PC-3 (cell line): ENCODE measurements around the gene TOX3. TPM values are rescaled to one million over a fixed set of nuclear protein-coding genes. Genes with fewer than 3 reads are reported as not detected.

Experiments used
- ATAC-seq: fragments of 200-7000 bp; cut with Tn5 transposase; 2 replicates; pipeline ENCODE4 v1.9.1; 2020; ENCODE audit warnings: mild to moderate bottlenecking, moderate library complexity
- BruUV-seq: library from RNA; stranded (reverse); fragments of 400-500 nt; replicated peaks from 2 replicates; lab custom pipeline; 2021; lab: Mats Ljungman, UMichigan
- CTCF ChIA-PET: fragments of 300-600 bp; sonication (Branson Sonifier 250); formaldehyde crosslinking; loops from one replicate; lab custom pipeline; 2022; ENCODE audit warnings: antibody characterized with exemption; lab: Charles Lee
- POLR2A ChIA-PET: fragments of 300-600 bp; sonication (Branson Sonifier 250); formaldehyde crosslinking; loops from one replicate; lab custom pipeline; 2022; ENCODE audit warnings: antibody characterized with exemption; ENCODE audit not compliant: unreplicated experiment; lab: Charles Lee
- DNase-seq: peaks from one replicate; pipeline ENCODE4 v3.0.0-alpha.2; 2015
- H2AFZ ChIP-seq: fragments of 300-600 bp; sonication (generic); 2 replicates; pipeline ENCODE4 v1.6.0; 2016; ENCODE audit warnings: antibody characterized with exemption, low read length
- H3F3A ChIP-seq: fragments of 300-600 bp; sonication (generic); one replicate; pipeline ENCODE4 v1.6.0; 2017; ENCODE audit warnings: antibody characterized with exemption, low read length, control low read depth, mild to moderate bottlenecking; ENCODE audit not compliant: unreplicated experiment
- H3K27ac ChIP-seq: fragments of 300-600 bp; sonication (generic); 2 replicates; pipeline ENCODE4 v1.5.1; 2016; ENCODE audit warnings: mild to moderate bottlenecking, low read length
- H3K27me3 ChIP-seq: fragments of 300-600 bp; sonication (generic); 2 replicates; pipeline ENCODE4 v1.6.1; 2016; ENCODE audit warnings: low read length, mixed read lengths
- H3K36me3 ChIP-seq: fragments of 300-600 bp; sonication (generic); 2 replicates; pipeline ENCODE4 v1.6.1; 2016; ENCODE audit warnings: low read depth, mixed run types, low read length, mixed read lengths
- H3K4me1 ChIP-seq: fragments of 300-600 bp; sonication (generic); 2 replicates; pipeline ENCODE4 v1.5.1; 2016; ENCODE audit warnings: low read length; ENCODE audit not compliant: insufficient read depth
- H3K4me2 ChIP-seq: fragments of 300-600 bp; sonication (generic); 2 replicates; pipeline ENCODE4 v1.6.0; 2016; ENCODE audit warnings: low read length
- H3K4me3 ChIP-seq: fragments of 300-600 bp; sonication (generic); 2 replicates; pipeline ENCODE4 v1.5.1; 2016; ENCODE audit warnings: mild to moderate bottlenecking, low read length, mixed read lengths
- H3K79me2 ChIP-seq: fragments of 300-600 bp; sonication (generic); 2 replicates; pipeline ENCODE4 v1.6.1; 2017; ENCODE audit warnings: low read length, mixed read lengths
- H3K9ac ChIP-seq: fragments of 300-600 bp; sonication (generic); 2 replicates; pipeline ENCODE4 v1.6.0; 2016; ENCODE audit warnings: mild to moderate bottlenecking, low read length
- H3K9me2 ChIP-seq: fragments of 300-600 bp; sonication (generic); replicated peaks from 2 replicates; pipeline ENCODE4 v1.6.1; 2016; ENCODE audit warnings: mixed run types, low read length, mixed read lengths
- H3K9me3 ChIP-seq: fragments of 300-600 bp; sonication (generic); 2 replicates; pipeline ENCODE4 v1.6.1; 2016; ENCODE audit warnings: low read length, mixed read lengths
- H4K20me1 ChIP-seq: fragments of 300-600 bp; sonication (generic); 2 replicates; pipeline ENCODE4 v1.6.1; 2016; ENCODE audit warnings: low read length, mixed read lengths
- CTCF ChIP-seq: fragments of 300-600 bp; sonication (generic); conservative IDR thresholded peaks from 2 replicates; pipeline ENCODE4 v1.5.1; 2017; ENCODE audit warnings: antibody characterized with exemption, low read depth, mild to moderate bottlenecking, low read length
- EZH2 ChIP-seq: fragments of 300-600 bp; sonication (generic); IDR thresholded peaks from one replicate; pipeline ENCODE4 v1.6.1; 2017; ENCODE audit warnings: antibody characterized with exemption, mild to moderate bottlenecking, low read length; ENCODE audit not compliant: unreplicated experiment
- EZH2phosphoT487 ChIP-seq: fragments of 300-600 bp; sonication (generic); IDR thresholded peaks from 2 replicates; pipeline ENCODE4 v1.6.1; 2018; ENCODE audit warnings: mild to moderate bottlenecking, antibody characterized with exemption, low read length, borderline replicate concordance
- intact Hi-C: fragments of 100-400 bp; cut with micrococcal nuclease; formaldehyde crosslinking; loops from 2 replicates; pipeline ENCODE4 v1.9.0; 2023
- total RNA-seq: library from RNA; depleted of rRNA; stranded (reverse); fragments of >200 nt; gene quantifications from 2 replicates; pipeline ENCODE4 v1.2.3, GENCODE V29; 2014

Gene TOX3
- total RNA-seq, 1 experiment from 2014 or later, result not detected

GRCh38 chr16:52568983-52569690 lies 22.2 kb upstream of the TOX3 start:
- Histone ChIP-seq H3K9ac (no peak overlapping the region), H3K79me2 (no peaks in the 10 kb centered on the region), H4K20me1 (no peaks in the 10 kb centered on the region), H3F3A (no peaks in the 10 kb centered on the region), H3K9me3 (no peaks in the 10 kb centered on the region), H2AFZ (no peak overlapping the region), H3K9me2 (no peaks in the 10 kb centered on the region), H3K4me1 (no peaks in the 10 kb centered on the region), H3K27me3 (no peaks in the 10 kb centered on the region), H3K4me3 (no peak overlapping the region), H3K36me3 (no peaks in the 10 kb centered on the region), H3K27ac (no peak overlapping the region), H3K4me2 (no peak overlapping the region)
- BruUV-seq, result no TSS peak
- TF ChIP-seq CTCF (no peak), EZH2 (no peak), EZH2phosphoT487 (no peak)
- ATAC-seq (no peak), DNase-seq (no peak)
- ChIA-PET POLR2A (no interaction called here), CTCF (no interaction called here)
- intact Hi-C loops, result no loop called here

- no peaks in the 10 kb centered on the region for H3K9me2 ChIP-seq
- ChIA-PET POLR2A (no interaction called here), CTCF (no interaction called here)
- no peaks in the 10 kb centered on the region for H3K27me3 ChIP-seq
- H3K36me3 ChIP-seq, result no peaks in the 10 kb centered on the region
- TF ChIP-seq EZH2, result no peak
- TF ChIP-seq CTCF, result no peak
- no peak for TF ChIP-seq EZH2phosphoT487
- H3K4me1 ChIP-seq, result no peaks in the 10 kb centered on the region
- no peaks in the 10 kb centered on the region for H3K79me2 ChIP-seq
- H3K9ac ChIP-seq, result no peak overlapping the region
- H3K27ac ChIP-seq, result no peak overlapping the region
- no peaks in the 10 kb centered on the region for H3F3A ChIP-seq
- no peak overlapping the region for H2AFZ ChIP-seq
- no peak for DNase-seq
- no peak overlapping the region for H3K4me3 ChIP-seq
- no peak for ATAC-seq
- intact Hi-C loops, result no loop called here
- no peaks in the 10 kb centered on the region for H3K9me3 ChIP-seq
- no TSS peak for BruUV-seq
- no peak overlapping the region for H3K4me2 ChIP-seq
- H4K20me1 ChIP-seq, result no peaks in the 10 kb centered on the region
These were observed 21.6 kb upstream of the TOX3 start for GRCh38 chr16:52568495-52568894.

GRCh38 chr16:52567193-52567592 lies 20.2 kb upstream of the TOX3 start:
- Histone ChIP-seq H3K4me3 (no peak overlapping the region), H3K27me3 (no peaks in the 10 kb centered on the region), H2AFZ (no peak overlapping the region), H3K4me1 (no peaks in the 10 kb centered on the region), H3K9me3 (no peaks in the 10 kb centered on the region), H3F3A (no peaks in the 10 kb centered on the region), H3K9ac (no peak overlapping the region), H3K36me3 (no peaks in the 10 kb centered on the region), H3K9me2 (no peaks in the 10 kb centered on the region), H3K27ac (no peak overlapping the region), H3K79me2 (no peaks in the 10 kb centered on the region), H4K20me1 (no peaks in the 10 kb centered on the region), H3K4me2 (no peak overlapping the region)
- ATAC-seq (no peak), DNase-seq (no peak)
- ChIA-PET POLR2A (no interaction called here), CTCF (no interaction called here)
- TF ChIP-seq CTCF (no peak), EZH2 (no peak), EZH2phosphoT487 (no peak)
- no TSS peak for BruUV-seq
- intact Hi-C loops, result no loop called here
